ENCODE data around the gene IER5. TPM values are rescaled to one million over a fixed set of nuclear protein-coding genes. Genes with fewer than 3 reads are reported as not detected.

Gene IER5
- total RNA-seq, 4 donors from 2014 or later: 6.3 to 10.7 (median 8.2) TPM

- no peaks in the 10 kb centered on the region for H3K27me3 ChIP-seq
- H3K4me1 ChIP-seq: peaks cover 5 to 39% (median 28%) of the 10 kb centered on the region in 4 donors
- no peaks in the 10 kb centered on the region for H3K36me3 ChIP-seq
- H3K9me3 ChIP-seq: no peaks in the 10 kb centered on the region
- H3K4me3 ChIP-seq: no peak overlapping the region
- peak overlapping the region in 1 of 4 donors; percentile 76 for H3K27ac ChIP-seq
- DNase-seq: no peak
- TF ChIP-seq POLR2A (IDR thresholded peaks at IDR 0.05) (no peak), CTCF (IDR thresholded peaks at IDR 0.05) (no peak)
Observed at GRCh38 chr1:181129771-181130606, 41.5 kb downstream of the IER5 start.

- Histone ChIP-seq H3K4me1 (peaks cover 7 to 50% (median 39%) of the 10 kb centered on the region in 4 donors), H3K27ac (peak overlapping the region in 2 of 4 donors; percentile 62 to 76), H3K36me3 (no peaks in the 10 kb centered on the region), H3K27me3 (no peaks in the 10 kb centered on the region), H3K4me3 (no peak overlapping the region), H3K9me3 (no peaks in the 10 kb centered on the region)
- peak in 2 of 3 donors; percentile 57 to 59 for DNase-seq
- TF ChIP-seq POLR2A (IDR thresholded peaks at IDR 0.05) (no peak), CTCF (IDR thresholded peaks at IDR 0.05) (no peak)
Observed at GRCh38 chr1:181131255-181131941, 42.9 kb downstream of the IER5 start.

GRCh38 chr1:181133441-181133951 is 45.0 kb downstream of the IER5 start:
- H3K4me1 ChIP-seq: peaks cover 7 to 49% (median 32%) of the 10 kb centered on the region in 4 donors

GRCh38 chr1:181133969-181134418 is 45.5 kb downstream of the IER5 start:
- Histone ChIP-seq H3K9me3 (no peaks in the 10 kb centered on the region), H3K27me3 (no peaks in the 10 kb centered on the region), H3K4me3 (no peak overlapping the region), H3K36me3 (no peaks in the 10 kb centered on the region), H3K27ac (peak overlapping the region in 1 of 4 donors; percentile 76), H3K4me1 (peaks cover 7 to 46% (median 30%) of the 10 kb centered on the region in 4 donors)
- DNase-seq: no peak
- TF ChIP-seq CTCF (IDR thresholded peaks at IDR 0.05) (no peak), POLR2A (IDR thresholded peaks at IDR 0.05) (no peak)

More at GRCh38 chr1:181133441-181133951, 45.0 kb downstream of the IER5 start:
- DNase-seq: no peak
- TF ChIP-seq POLR2A (IDR thresholded peaks at IDR 0.05) (no peak), CTCF (IDR thresholded peaks at IDR 0.05) (no peak)
- Histone ChIP-seq H3K27me3 (no peaks in the 10 kb centered on the region), H3K36me3 (no peaks in the 10 kb centered on the region), H3K27ac (peak overlapping the region in 1 of 4 donors; percentile 76), H3K4me3 (no peak overlapping the region), H3K9me3 (no peaks in the 10 kb centered on the region)

- Histone ChIP-seq H3K4me3 (no peak overlapping the region), H3K4me1 (peaks cover 7 to 40% (median 24%) of the 10 kb centered on the region in 4 donors), H3K9me3 (no peaks in the 10 kb centered on the region), H3K27me3 (no peaks in the 10 kb centered on the region), H3K36me3 (no peaks in the 10 kb centered on the region), H3K27ac (peak overlapping the region; percentile 26 to 79 (median 69))
- DNase-seq: peak; percentile 44 to 72 (median 70)
- TF ChIP-seq POLR2A (IDR thresholded peaks at IDR 0.05): no peak
- no peak for TF ChIP-seq CTCF (IDR thresholded peaks at IDR 0.05)
Observed at GRCh38 chr1:181134543-181135436, 46.3 kb downstream of the IER5 start.

Measured in Peyer's patch (tissue), 4 donors.